ENCODE measurements around the gene GMIP.
"Not testable (repeated sequence)": the region's sequence is repeated elsewhere in the genome, so short reads cannot be mapped to it uniquely, and the experiment has no call there.

GMIP gene

DNA sequence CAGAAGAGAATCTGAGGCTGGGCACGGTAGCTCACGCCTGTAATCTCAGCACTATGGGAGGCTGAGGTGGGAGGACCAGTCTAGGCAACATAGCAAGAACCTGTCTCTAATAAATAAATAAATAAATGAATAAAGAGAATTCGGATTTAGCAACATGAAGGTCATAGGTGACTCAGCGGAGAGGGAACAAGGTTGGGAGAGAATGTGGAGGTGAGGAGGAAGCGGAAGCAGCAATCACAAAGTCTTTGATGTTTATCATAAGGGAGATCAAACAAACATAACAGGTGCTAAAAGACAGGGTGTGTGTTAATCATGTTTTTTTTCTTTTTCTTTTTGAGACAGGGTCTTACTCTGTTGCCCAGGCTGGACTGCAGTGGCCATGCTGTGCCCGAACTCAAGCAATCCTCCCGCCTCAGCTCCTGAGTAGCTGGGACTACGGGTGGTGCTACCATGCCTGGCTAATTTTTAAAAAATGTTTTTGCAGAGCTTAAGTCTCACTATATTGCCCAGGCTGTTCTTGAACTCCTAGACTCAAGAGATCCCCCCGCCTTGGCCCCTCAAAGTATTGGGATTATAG is 41.2 kb downstream of the GMIP start:
- no peaks in the 10 kb centered on the region for H3K27me3 ChIP-seq (ENCODE audit: control insufficient read depth, low read length)
- no peak overlapping the region for H3K4me2 ChIP-seq (ENCODE audit: low read length)
- H3K79me2 ChIP-seq (ENCODE audit: control insufficient read depth, low read length) = no peaks in the 10 kb centered on the region
- peaks cover 7% of the 10 kb centered on the region for H3K36me3 ChIP-seq (ENCODE audit: control insufficient read depth, low read length)
- peaks cover 47% of the 10 kb centered on the region for H3K4me1 ChIP-seq (ENCODE audit: control insufficient read depth, low read length)
- no peak overlapping the region for H3K27ac ChIP-seq (ENCODE audit: low read depth, low read length)
- no peaks in the 10 kb centered on the region for H3K9me3 ChIP-seq (ENCODE audit: control insufficient read depth, insufficient read depth, low read length)
- no peaks in the 10 kb centered on the region for H4K20me1 ChIP-seq (ENCODE audit: control insufficient read depth, insufficient read depth, low read depth, low read length)
- no peak overlapping the region for H3K4me3 ChIP-seq (ENCODE audit: low read length)
- TF ChIP-seq CTCF (IDR thresholded peaks at IDR 0.05; ENCODE audit: low read depth, low read length, poor library complexity, severe bottlenecking) (no peak), EZH2phosphoT487 (IDR thresholded peaks at IDR 0.05; ENCODE audit: borderline replicate concordance, low read length) (no peak)
- peaks cover 15% of the 10 kb centered on the region for H3F3A ChIP-seq (ENCODE audit: control insufficient read depth, insufficient read depth)
- no peaks in the 10 kb centered on the region for H3K9me2 ChIP-seq (replicated peaks; ENCODE audit: control insufficient read depth, low read length)

- H3K4me1 ChIP-seq (ENCODE audit: control insufficient read depth, low read length) = peaks cover 52% of the 10 kb centered on the region
Measured at GRCh38 chr19:19600793-19601330, 42.6 kb downstream of the GMIP start.

DNA sequence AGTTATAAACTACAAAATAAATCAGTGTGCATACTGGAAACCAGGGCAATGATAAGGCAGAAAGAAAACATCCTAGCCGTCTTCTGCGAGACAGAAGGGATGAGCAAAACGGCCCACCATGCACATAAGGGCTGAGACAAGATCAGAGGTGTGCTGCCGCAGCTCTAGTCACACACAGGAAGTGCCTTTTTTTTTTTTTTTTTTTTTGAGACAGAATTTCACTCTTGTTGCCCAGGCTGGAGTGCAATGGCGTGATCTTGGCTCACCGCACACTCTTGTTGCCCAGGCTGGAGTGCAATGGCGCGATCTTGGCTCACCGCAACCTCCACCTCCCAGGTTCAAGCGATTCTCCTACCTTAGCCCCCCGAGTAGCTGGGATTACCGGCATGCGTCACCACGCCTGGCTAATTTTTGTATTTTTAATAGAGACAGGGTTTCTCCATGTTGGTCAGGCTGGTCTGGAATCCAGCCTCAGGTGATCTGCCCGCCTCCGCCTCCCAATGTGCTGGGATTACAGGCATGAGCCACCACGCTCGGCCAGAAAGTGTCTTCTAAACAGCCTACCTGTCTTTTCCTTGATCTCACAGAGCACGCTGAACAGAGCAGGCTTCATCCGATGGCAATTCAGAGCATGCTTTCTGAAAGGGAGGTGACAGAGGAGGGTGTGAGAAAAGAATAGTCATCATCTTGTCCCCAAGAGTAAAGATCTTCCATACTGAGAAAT is 44.6 kb downstream of the GMIP start:
- not testable (repeated sequence) for H4K20me1 ChIP-seq (ENCODE audit: control insufficient read depth, insufficient read depth, low read depth, low read length); H3K9me3 ChIP-seq (ENCODE audit: control insufficient read depth, insufficient read depth, low read length); H3K9me2 ChIP-seq (replicated peaks; ENCODE audit: control insufficient read depth, low read length); H3K79me2 ChIP-seq (ENCODE audit: control insufficient read depth, low read length); H3K36me3 ChIP-seq (ENCODE audit: control insufficient read depth, low read length); H3K27me3 ChIP-seq (ENCODE audit: control insufficient read depth, low read length)
- peak overlapping the region; percentile 65 for H3K4me3 ChIP-seq (ENCODE audit: low read length)
- peaks cover 15% of the 10 kb centered on the region for H3F3A ChIP-seq (ENCODE audit: control insufficient read depth, insufficient read depth)
- peak overlapping the region; percentile 86 for H3K27ac ChIP-seq (ENCODE audit: low read depth, low read length)
- peak overlapping the region; percentile 84 for H3K4me2 ChIP-seq (ENCODE audit: low read length)
- peaks cover 61% of the 10 kb centered on the region for H3K4me1 ChIP-seq (ENCODE audit: control insufficient read depth, low read length)

More at GRCh38 chr19:19600793-19601330, 42.6 kb downstream of the GMIP start:
- Histone ChIP-seq H3K9me3 (ENCODE audit: control insufficient read depth, insufficient read depth, low read length) (no peaks in the 10 kb centered on the region), H3K79me2 (ENCODE audit: control insufficient read depth, low read length) (no peaks in the 10 kb centered on the region), H4K20me1 (ENCODE audit: control insufficient read depth, insufficient read depth, low read depth, low read length) (no peaks in the 10 kb centered on the region), H3K4me2 (ENCODE audit: low read length) (peak overlapping the region; percentile 60), H3K27ac (ENCODE audit: low read depth, low read length) (peak overlapping the region; percentile 19), H3F3A (ENCODE audit: control insufficient read depth, insufficient read depth) (peaks cover 15% of the 10 kb centered on the region), H3K36me3 (ENCODE audit: control insufficient read depth, low read length) (peaks cover 8% of the 10 kb centered on the region), H3K27me3 (ENCODE audit: control insufficient read depth, low read length) (no peaks in the 10 kb centered on the region), H3K9me2 (replicated peaks; ENCODE audit: control insufficient read depth, low read length) (no peaks in the 10 kb centered on the region), H3K4me3 (ENCODE audit: low read length) (peak overlapping the region; percentile 37)
- no peak for TF ChIP-seq CTCF (IDR thresholded peaks at IDR 0.05; ENCODE audit: low read depth, low read length, poor library complexity, severe bottlenecking)

DNA sequence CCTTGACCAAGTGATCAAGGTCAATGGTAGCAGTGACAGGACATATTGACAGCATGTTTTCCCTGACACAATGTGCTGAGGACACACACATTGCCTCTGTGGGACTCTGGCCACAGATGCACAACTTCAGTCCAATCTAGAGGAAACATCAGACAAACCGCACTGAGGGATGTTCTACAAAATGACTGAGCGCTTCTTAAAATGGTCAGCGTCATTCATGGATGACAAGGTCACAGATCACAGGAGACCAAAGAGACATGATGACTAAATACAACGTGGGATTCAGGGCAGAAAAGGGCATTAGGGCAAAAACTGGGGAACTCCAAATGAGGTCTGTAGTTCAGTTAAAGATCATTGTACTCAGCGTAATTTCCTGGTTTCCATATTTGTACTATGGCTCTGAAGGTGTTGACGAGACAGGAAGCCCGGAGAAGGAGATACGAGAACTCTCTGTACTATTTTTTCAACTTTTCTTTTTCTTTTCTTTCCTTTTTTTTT is 45.6 kb downstream of the GMIP start:
- no peak for TF ChIP-seq CTCF (IDR thresholded peaks at IDR 0.05; ENCODE audit: low read depth, low read length, poor library complexity, severe bottlenecking)
- TF ChIP-seq EZH2phosphoT487 (IDR thresholded peaks at IDR 0.05; ENCODE audit: borderline replicate concordance, low read length) = no peak
- Histone ChIP-seq H4K20me1 (ENCODE audit: control insufficient read depth, insufficient read depth, low read depth, low read length) (no peaks in the 10 kb centered on the region), H3K27me3 (ENCODE audit: control insufficient read depth, low read length) (no peaks in the 10 kb centered on the region), H3K27ac (ENCODE audit: low read depth, low read length) (peak overlapping the region; percentile 86), H3K4me2 (ENCODE audit: low read length) (peak overlapping the region; percentile 84), H3K9me2 (replicated peaks; ENCODE audit: control insufficient read depth, low read length) (no peaks in the 10 kb centered on the region), H3K9me3 (ENCODE audit: control insufficient read depth, insufficient read depth, low read length) (no peaks in the 10 kb centered on the region), H3K36me3 (ENCODE audit: control insufficient read depth, low read length) (peaks cover 8% of the 10 kb centered on the region), H3K79me2 (ENCODE audit: control insufficient read depth, low read length) (no peaks in the 10 kb centered on the region), H3K4me3 (ENCODE audit: low read length) (peak overlapping the region; percentile 65), H3F3A (ENCODE audit: control insufficient read depth, insufficient read depth) (peaks cover 15% of the 10 kb centered on the region), H3K4me1 (ENCODE audit: control insufficient read depth, low read length) (peaks cover 61% of the 10 kb centered on the region)
